Measurements from ENCODE around the gene CCT7.

DNA sequence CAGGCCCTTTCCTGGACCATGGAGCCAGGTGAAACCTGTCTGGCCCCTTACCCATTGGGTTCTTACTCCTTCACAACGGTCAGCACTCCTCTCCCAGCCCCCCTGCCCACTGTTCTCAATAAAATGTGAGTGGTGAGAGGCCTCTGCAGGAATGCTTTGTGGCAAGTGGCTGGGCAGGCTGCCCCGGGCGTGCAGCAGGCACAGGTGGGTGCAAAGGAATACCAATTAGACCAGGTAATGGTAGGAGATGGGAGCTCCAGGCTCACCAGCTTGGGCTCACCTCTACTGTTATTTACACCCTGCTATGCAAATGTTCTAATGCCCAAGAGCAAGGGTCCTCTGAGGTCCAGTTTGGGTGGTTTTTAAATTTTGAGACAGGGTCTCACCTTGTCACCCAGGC is 7.0 kb upstream of the CCT7 start:
- TF ChIP-seq, protein P1, sequence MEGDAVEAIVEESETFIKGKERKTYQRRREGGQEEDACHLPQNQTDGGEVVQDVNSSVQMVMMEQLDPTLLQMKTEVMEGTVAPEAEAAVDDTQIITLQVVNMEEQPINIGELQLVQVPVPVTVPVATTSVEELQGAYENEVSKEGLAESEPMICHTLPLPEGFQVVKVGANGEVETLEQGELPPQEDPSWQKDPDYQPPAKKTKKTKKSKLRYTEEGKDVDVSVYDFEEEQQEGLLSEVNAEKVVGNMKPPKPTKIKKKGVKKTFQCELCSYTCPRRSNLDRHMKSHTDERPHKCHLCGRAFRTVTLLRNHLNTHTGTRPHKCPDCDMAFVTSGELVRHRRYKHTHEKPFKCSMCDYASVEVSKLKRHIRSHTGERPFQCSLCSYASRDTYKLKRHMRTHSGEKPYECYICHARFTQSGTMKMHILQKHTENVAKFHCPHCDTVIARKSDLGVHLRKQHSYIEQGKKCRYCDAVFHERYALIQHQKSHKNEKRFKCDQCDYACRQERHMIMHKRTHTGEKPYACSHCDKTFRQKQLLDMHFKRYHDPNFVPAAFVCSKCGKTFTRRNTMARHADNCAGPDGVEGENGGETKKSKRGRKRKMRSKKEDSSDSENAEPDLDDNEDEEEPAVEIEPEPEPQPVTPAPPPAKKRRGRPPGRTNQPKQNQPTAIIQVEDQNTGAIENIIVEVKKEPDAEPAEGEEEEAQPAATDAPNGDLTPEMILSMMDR (IDR thresholded peaks at IDR 0.05): no peak
- no peak for TF ChIP-seq POLR2A (IDR thresholded peaks at IDR 0.05)
- TF ChIP-seq POLR2AphosphoS5 (IDR thresholded peaks at IDR 0.05): no peak
